ENCODE results near the gene SH3GL2.
A peak's percentile ranks its signal among the peaks of the same experiment; 100 is the strongest.

SH3GL2 gene

DNA sequence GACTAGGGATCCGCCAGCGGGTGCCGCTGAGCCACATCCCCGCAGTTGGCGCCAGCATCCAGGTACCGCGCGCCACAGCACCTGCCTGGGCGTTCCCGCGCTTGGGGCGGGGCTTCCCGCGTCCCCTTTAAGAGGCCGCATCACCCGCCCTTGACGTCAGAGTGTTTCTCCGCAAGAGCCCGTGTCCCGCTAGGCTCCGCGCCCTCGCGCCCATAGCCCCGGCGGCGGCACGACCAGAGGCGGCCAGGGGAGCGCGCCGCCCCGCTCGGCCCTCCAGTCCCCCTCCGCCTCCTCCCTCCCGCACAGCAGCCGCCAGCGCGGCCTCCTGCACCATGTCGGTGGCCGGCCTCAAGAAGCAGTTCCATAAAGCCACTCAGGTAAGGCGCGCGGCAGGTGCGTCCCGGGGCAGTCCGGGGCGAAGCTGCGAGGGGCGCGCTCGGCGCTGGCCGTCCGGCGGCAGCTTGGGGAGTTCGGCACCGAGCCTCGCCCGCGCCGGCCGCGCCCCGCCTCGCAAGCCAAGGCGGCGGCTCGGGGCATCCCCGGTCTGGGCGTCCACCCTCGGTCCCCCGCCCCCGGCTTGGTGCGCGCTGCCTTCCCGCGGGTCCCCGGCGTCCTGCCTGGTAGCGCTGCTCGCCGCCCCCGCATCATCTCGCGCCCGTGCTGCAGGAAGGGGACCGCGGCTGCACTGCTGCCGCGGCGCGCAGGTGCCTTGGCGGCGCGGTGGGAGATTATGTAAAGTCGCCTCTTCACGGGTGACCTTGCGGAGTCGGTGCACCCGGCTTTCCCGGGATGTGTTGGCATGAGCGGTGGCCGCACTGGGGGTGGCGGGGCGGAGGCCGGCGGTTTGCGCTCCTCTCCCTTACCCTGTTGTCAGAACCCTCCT lies at the start of gene SH3GL2:
TSS of gene SH3GL2 (plus strand) at position 156 of the 883 bp plus-strand sequence.
- peak; percentile 92 for DNase-seq

DNA sequence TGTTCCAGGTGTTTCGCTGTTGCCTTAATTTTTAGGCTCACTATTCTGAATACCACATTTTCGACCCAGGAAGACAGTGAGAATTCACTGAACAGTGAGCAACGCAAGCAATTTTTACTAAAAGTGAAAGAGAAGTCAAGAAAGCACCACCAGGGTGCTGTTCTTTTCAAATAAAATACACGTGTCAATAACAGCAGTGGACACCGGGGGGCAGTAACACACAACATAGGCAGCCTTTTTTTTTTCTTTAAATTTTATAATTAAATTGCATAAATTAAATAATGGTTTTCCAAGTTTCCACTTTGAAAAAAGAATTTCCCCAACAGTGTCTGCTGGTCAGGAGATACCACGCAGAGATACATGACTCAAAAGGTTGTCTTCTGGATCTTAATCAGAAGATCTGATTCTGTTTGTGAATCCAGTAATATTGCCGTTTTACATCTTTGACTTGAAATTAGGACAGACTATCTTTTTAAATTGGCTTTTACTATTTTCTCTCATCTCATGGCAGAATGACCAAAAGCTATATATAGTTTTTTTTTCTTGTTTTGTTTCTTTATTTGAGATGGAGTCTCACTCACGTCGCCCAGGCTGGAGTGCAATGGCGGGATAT lies 47.1 kb upstream of the SH3GL2 start:
- peak; percentile 33 for DNase-seq

DNA sequence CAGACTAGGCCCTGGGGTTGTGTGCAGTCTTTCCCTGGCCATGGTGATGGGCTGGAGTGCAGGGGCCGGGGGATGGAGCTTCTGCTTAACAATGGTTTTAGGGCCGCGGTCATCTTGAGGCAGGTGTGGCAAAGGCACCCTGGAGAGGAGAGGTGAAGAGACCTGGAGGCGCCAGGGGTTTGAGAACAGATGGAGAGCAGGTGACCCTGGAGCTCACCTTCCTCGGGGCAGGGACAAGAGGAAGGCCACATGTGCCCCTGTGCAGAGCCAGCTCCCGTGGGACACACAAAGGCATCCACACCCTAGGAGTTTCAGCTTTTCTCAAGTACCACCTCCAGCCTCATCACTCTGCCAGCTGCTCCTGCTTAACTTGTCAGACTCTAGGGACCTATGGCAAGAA lies 46.4 kb upstream of the SH3GL2 start:
- DNase-seq: no peak

DNA sequence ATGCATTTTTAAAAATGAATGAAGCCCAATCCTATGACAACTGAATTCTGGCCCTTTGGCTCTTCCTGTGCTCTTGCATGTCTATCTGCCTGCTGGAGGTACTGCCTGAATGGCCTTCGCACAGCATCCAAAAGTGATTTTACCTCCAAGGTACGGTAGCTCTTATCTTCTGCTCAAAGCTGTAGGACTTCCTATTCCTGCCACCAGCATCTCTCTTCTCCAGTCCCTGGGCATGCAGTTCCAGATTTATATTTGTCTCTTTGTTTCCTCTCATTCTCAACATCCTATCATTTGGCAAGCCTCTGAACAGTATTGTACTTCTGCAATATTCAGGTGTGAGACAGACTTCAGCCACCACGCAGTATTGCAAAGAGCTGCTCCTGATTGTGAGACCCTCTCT lies 43.7 kb upstream of the SH3GL2 start:
- DNase-seq: no peak

DNA sequence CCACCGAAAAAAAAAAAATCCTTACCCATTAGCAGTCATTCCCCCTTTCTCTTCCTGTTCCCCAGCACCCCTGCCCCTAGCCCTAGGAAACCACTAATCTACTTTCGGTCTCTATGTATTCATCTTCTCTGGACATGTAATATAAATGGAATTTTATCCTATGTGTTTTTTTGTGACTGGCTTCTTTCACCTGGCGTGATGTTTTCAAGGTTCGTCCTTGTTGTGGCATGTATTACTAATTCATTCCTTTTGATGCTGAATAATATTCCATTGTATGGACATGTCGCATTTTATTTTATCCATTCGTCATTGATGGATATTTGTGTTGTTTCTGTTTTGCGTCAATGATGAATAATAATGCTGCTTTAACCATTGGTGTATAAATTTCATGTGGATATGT lies 42.8 kb upstream of the SH3GL2 start:
- no peak for DNase-seq

DNA sequence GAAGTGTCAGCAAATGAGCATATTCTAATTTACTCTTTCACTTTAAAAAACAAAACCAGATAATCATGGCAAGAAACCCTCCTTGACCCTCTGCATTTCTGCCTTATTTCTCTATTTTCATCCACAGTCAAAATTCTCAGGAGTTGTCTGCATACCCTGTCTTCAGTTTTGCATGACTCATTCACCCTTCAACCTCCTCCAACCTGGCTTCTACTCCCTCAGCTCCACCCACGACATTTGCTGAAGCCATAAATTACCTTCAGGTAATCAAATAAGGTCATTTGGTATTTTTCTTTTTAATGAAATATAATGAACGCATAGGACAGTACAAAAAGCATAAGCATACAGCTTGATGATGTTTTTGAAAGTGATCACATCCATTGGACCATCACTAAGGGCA lies 27.8 kb upstream of the SH3GL2 start:
- DNase-seq: no peak

DNA sequence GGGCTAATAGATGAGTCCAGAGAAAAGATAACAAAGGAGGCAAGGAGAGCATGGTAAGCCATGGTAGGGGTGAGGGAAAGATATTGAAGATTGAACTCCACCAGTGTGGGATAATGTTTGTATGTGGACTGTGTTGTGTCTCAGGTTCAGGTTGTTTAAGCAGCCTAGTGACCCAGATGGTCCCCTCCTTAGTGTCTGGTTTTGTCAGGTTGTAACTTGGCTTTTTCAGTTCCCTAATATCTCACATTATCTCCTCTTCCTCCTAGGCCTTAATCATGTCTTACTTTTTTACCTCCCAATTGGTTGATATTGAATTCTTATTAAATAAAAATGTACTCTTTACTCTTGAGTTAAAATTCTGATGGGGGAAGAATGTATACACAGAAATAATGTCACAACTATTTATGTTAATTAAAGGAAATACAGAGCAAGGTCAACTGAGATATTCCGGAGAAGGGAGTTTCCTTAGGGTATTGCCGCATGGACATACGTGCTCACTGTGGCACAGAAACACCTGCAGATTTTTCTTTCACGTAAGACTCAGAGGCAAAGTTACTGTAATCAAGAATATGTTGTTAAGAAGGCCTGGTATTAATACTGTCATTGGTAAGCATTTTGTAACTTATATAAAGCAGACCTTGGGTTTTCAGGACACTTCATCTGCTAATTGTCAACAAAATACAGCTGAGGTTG lies 23.4 kb upstream of the SH3GL2 start:
- DNase-seq: no peak

DNA sequence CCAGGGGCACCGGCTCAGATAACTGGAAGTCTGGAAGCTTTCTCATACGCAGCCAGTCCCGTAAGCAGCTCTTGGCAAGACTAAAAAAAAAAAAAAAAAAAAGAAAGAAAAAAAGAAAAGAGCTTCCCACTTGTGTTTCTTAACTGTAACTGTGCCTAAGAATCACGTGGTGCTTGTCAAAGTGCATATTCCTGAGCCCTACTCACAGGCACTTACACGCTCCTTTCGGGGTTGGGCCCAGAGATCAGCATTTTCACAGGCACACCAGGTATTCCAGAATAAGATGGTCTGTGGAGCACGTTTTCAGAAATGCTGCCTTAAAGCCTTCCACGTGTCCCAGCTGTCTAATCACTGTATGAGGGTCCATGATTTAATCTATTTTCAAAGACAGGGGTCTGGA lies 22.6 kb upstream of the SH3GL2 start:
- no peak for DNase-seq

DNA sequence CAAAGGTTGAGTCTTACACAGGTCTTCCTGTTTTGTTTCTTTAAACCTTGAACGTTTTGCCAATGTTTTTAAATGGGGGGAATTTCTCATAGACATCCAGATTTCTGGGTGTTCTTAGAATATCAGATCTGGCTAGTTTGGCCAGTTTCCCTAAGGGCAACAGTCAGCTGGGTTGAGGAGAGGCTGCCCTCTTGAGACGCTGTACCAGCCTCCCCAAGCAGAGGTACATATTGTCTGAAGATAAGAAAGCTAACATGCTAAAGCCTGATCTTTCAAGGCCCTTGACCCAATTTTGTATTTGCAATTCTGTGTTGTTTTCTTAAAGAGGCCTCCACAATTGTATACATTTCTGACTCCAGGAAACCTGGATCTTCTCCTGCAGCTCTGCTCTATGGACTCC lies 21.9 kb upstream of the SH3GL2 start:
- no peak for DNase-seq

DNA sequence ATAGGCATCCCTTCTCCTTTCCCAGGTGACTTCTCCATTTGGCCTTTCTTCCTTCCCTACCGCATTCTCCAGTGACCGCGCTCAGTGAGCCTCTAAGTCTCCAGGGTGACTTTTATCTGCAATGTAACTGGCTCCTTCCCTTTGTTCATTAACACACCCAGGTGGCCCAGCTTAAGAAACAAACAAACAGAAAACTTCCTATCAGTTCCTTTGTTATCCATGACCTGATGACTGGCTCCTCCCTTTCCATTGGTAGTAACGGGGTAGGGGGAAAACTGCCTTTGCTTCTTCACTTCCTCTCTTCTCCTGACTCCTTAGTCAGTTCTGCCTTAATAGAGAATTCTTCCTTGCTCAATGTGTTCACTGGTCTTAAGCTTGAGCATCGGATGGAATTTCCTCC lies 7.0 kb upstream of the SH3GL2 start:
- no peak for DNase-seq

DNA sequence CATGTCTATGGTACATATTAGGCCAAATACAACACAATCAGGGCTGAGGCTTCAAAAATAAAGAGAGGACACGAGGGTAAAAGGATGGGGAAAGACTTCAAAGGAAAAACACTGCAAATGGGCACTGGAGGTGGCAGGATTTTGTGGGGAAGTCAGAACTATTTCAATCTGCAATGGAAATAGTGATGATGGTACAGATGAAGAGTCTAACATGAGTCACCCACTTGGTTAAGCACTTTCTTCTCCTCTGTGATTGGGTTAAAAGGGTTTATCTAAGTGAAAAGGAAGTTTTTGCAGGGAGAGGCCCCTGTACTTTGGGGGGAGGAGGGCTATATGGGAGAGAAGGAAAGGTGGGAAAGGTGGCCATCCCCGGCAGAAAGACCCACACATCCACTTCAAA lies 4.5 kb upstream of the SH3GL2 start:
- no peak for DNase-seq

DNA sequence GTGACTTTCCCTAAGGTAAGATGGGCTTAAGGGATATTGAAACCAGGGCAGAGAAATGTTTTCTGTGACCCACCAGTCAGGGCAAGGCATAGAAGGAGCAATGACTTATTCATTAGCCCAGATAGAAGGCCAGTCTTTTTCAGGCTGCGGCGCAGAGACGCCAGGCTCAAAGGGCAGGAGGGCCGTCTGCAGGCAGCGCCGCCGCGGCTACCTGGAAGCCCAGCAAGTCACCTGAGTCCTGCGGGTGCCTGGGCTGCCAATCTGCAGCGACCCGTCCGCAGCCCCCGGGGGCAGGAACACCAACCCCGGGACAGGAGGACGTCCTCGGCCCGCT lies 322 bp upstream of the SH3GL2 start:
- no peak for DNase-seq

DNA sequence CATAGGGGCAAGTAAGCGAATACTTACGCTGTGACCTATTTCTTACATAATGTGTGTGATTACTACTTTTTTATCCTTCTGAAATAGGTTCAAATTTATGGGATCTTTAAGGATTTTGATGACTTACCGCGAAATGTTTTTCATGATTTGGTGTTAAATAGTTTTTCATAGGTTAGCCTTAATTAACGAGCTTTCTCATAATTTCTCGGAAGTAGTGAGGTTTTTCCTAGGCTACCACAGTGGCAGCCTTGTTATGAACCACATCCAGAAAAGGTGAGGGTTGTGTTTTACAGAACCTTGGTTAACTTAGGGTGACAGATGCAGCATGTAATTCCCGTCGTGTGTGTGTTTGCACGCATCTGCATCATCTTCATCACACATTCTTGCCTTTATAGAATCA lies 1.3 kb downstream of the SH3GL2 start:
- no peak for DNase-seq

DNA sequence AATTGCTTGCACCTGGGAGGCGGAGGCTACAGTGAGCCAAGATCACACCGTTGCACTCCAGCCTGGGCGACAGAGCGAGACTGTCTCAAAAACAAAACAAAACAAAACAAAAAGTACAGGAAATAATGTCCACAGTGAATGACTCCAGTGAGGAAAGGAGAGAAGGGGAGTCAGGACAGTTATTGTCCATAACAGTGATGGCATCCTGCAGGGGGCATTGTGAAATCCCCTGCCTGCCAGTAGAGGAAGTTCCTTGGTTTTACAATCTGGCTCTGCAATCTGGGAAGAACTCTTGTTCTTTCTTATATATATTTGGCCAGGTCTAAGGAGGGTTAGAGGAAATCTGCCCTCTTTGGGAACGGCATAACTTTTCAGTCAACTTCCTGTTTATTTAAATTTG lies 8.2 kb downstream of the SH3GL2 start:
- no peak for DNase-seq

DNA sequence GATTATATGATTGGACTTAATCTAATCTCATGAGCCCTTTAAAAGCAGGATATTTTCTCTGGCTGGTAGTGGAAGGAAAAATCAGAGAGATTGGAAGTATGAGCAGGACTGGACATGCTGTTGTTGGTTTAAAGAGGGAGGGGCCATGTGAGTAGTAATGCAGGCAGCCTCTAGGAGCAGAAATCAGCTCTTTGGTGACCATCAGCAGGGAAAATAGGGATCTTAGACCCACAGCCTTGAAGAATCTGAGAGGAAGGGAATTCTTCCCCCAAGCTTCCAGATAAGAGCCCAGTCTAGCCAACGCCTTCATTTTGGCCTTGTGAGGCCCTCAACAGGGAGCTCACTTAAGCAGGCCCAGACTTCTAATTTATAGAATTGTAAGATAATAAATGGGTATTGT lies 9.5 kb downstream of the SH3GL2 start:
- DNase-seq: no peak

DNA sequence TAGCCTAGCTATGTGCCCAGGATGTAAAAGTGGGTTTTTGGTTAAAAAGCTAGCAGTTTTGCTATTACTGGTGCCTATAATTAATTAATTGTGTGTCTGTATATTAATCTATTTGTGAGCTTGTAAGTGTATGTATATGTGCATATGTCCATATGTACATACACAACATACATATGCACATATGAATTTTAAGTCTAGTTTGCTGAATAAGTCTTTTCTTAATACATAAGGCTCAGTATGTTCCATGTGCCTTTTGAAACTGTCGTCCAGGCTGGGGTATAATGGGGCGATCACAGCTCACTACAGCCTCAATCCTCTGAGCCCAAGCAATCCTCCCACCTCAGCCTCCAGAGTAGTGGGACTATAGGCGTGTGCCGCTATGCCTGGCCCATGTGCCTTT lies 10.1 kb downstream of the SH3GL2 start:
- no peak for DNase-seq

DNA sequence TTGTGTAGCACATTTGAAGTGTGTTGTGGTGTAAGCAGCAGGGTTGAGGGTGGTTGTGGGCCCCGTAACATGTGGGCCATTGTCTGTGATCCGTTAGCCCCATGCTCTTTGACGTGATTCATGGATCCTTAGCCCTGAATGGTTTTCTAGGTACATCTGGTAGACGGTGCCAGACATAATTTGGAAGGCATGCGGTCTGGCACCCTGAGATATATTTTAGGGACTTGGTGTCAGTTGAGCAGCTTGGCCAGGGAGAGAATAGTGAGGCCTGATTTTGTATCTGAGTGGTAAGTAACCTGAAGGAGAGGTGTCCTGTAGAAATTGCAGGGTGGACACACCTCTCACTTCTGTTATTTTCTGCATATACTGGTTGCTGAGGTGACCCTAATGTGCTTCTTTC lies 10.9 kb downstream of the SH3GL2 start:
- DNase-seq: no peak

DNA sequence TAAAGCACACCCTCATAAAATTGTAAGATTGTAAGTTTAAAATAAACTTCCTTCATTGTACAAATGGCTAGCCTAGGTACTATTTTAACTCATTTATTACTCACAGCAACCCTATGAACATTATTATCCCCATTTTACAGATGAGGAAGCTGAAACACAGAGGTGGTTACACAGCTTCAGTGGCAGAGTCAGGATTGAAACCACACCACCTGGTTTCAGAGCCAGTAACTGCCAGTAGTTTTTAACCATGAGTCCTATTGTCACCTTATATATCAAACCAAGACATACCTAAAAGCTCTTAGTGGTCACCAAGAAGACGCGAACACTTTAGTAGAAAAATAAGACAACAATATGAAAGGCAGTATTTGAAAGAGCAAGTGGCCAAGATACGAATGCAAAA lies 16.1 kb downstream of the SH3GL2 start:
- DNase-seq: no peak

DNA sequence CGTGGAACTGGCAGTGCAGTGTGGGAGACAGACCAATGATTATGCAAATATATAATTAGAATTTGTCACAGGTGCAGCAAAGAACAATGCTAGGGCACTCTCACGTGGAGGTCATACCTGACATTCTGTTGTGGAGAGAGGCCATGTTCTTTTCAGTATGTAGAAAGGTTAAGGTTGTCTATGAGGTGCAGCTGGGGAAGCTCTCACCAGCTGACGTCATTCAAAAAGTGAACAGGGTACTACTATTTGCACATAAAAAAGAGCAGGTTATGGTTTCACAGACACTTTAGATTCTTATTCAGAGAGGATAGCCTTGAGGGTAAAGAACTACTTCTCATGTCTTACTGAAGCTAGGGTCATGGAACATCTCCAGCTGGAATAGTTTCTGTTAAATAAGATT lies 19.1 kb downstream of the SH3GL2 start:
- no peak for DNase-seq

DNA sequence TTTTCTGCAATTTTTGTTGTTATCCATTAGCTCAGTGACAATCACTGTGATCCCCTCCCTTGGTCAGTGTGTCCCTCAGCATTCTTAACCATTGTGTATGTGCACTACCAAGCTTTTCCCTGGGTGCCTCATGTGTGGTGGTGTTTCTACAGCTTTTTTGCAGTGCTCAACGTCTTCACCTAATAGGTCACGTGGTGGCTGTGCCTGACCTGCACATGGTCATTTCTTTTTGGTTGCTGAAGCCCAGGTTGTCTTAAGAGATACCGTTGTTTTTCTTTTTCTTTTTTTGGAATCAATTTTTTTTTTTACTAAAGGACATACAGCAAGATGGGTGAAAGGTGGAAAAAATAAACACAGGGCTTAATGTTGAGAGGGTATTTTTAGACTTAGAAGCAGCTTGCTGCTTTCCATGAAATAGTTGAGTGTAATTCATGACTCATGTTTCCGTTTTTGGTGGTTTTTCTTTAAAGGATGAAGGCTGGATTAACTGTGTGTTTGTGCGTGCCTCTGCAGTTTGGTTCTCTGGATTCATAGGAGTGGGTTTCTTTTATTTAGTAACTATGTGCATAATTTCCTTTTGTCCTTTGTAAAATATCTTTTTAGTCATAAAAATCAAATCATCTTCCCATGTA lies 22.2 kb downstream of the SH3GL2 start:
- DNase-seq: no peak

DNA sequence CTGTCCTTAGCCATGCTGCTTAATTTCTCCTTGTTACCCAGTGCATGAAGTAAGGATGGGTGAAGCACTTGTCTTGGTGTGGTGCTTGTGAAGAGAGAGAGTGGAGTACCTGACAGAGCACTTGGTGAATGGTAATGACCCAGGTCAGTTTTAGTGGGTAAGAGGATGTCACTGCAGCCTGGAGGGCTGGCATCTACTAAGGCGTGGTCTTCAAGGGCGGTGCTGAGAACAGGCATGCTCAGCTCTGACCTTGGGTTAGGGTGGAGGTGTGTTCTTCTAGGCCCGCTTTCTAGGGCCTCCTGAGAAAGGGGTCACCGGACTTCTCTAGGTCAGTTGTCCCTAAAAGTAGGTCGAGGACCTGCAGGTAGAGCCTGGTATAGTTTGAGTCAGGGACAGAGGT lies 25.7 kb downstream of the SH3GL2 start:
- no peak for DNase-seq

DNA sequence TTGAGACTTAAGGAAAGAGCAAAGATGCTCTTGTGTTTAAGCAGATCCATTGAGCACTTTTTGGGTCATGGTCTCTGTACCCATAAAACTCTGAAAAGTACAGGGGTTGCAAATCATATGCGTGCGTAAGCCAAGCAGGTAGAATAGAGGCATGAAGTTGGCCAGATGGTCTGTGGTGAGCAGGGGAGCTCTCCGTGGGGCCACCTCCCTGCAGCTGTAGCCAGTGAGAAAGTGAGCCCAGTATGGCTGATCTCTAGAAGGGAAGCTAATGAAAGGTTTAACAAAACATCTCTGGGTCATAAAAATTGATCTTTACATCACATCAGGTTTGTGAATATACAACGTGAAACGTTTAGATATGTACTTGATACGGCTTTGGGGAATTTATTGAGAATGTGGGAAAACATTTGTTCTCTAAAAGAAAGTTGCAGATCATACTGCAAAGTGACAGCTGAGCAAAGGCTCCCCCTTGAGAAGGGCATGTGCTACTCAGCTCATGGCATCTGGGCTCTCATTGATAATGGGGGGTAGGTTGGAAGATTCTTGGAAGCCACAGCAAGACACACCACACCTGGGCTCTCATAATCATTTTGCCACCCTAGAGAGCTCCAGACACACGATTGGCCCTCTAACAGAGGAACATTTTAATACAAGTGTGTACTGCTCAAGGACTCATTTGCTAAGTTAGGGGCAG lies 30.6 kb downstream of the SH3GL2 start:
- DNase-seq: no peak

DNA sequence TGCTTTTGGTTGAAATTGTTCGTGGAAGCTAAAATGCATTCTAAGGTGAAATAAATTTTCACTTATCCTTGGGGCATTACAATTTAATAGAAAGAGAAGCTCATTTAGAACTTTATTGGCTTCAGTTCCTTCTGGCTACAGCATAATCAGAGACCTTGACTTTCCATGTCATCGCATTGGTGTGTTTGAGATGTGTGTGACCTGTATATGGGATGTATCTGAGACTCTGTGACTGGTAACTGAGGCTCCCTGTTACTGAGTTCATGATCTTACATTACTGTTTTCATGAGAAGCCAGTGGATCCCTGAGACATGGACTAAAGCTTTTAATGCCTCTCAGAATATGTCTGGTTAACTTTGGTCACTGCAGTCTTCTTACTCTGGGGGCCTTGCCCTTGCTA lies 32.5 kb downstream of the SH3GL2 start:
- DNase-seq: no peak

Measured in COR-L47 (cell line).